T-cell (primary cell): ENCODE data around the gene KCNE4. TPM values are rescaled to one million over a fixed set of nuclear protein-coding genes. Genes with fewer than 3 reads are reported as not detected.

Experiments used
- ATAC-seq, 4 experiments: fragments of 200-7000 bp in 3 of 4; fragments of 150-1000 bp in 1 of 4; cut with Tn5 transposase; replicated peaks in 1 of 4; 1 replicate in 3 of 4; 2 replicates in 1 of 4; pipeline ENCODE4 v1.10.0; 2021; ENCODE audit warnings: moderate library complexity in 3 of 4, mild to moderate bottlenecking in 2 of 4, moderate number of reproducible peaks in 1 of 4
- CTCF ChIA-PET, 2 donors: fragments of 300-600 bp; sonication (Branson Sonifier 250); formaldehyde crosslinking; loops; one replicate each; lab custom pipeline; 2022; ENCODE audit warnings: antibody characterized with exemption in 2 of 2; lab: Charles Lee
- POLR2A ChIA-PET, 2 donors: fragments of 300-600 bp; sonication (Branson Sonifier 250); formaldehyde crosslinking; loops; one replicate each; lab custom pipeline; 2022; ENCODE audit warnings: antibody characterized with exemption in 2 of 2; lab: Charles Lee
- DNase-seq, 35 experiments: peaks; one replicate each; pipeline versions ENCODE4 v3.0.0 to v3.0.0-alpha.2; 2013 to 2023
- H3K27ac ChIP-seq: one replicate; pipeline ENCODE4 v1.5.1; 2013; ENCODE audit warnings: low read length
- H3K27me3 ChIP-seq, 2 experiments: replicated peaks in 1 of 2; 1 replicate in 1 of 2; 2 replicates in 1 of 2; pipeline versions ENCODE4 v1.6.1 to v1.7.0; 2013; ENCODE audit warnings: low read length in 1 of 2, mixed read lengths in 1 of 2; ENCODE audit not compliant: control insufficient read depth in 2 of 2, insufficient read depth in 2 of 2; ENCODE audit errors: extremely low read depth in 1 of 2
- H3K36me3 ChIP-seq, 2 donors: 1 replicate in 1 of 2; 2 replicates in 1 of 2; pipeline versions ENCODE4 v1.6.1 to v1.7.0; 2013; ENCODE audit warnings: low read length in 1 of 2; ENCODE audit not compliant: control insufficient read depth in 2 of 2, insufficient read depth in 1 of 2; ENCODE audit errors: extremely low read depth in 1 of 2
- H3K4me1 ChIP-seq, 2 experiments: 1 replicate in 1 of 2; 2 replicates in 1 of 2; pipeline versions ENCODE4 v1.6.1 to v1.7.0; 2013; ENCODE audit warnings: low read length in 2 of 2, mixed read lengths in 1 of 2; ENCODE audit not compliant: insufficient read depth in 2 of 2, control insufficient read depth in 1 of 2; ENCODE audit errors: extremely low read depth in 1 of 2
- H3K4me3 ChIP-seq, 2 donors: 1 replicate in 1 of 2; 2 replicates in 1 of 2; pipeline versions ENCODE4 v1.5.1 to v1.7.0; 2013; ENCODE audit warnings: mild to moderate bottlenecking in 2 of 2, low read length in 1 of 2, moderate library complexity in 1 of 2; ENCODE audit not compliant: control insufficient read depth in 1 of 2; ENCODE audit errors: extremely low read depth in 1 of 2
- H3K9me3 ChIP-seq: 2 replicates; pipeline ENCODE4 v1.7.0; 2013
- H3K27ac Mint-ChIP-seq, 2 donors: one replicate each; pipeline ENCODE4 v1.8.0; 2020 to 2021; ENCODE audit warnings: mild to moderate bottlenecking in 2 of 2, mixed read lengths in 2 of 2
- H3K27me3 Mint-ChIP-seq, 2 donors: one replicate each; pipeline ENCODE4 v1.8.0; 2021 to 2022; ENCODE audit warnings: mixed read lengths in 2 of 2
- H3K36me3 Mint-ChIP-seq: one replicate; pipeline ENCODE4 v1.8.0; 2021; ENCODE audit warnings: mixed read lengths
- H3K4me1 Mint-ChIP-seq, 3 donors: one replicate each; pipeline ENCODE4 v1.8.0; 2020 to 2022; ENCODE audit warnings: mixed read lengths in 3 of 3, mild to moderate bottlenecking in 1 of 3
- H3K4me3 Mint-ChIP-seq, 3 donors: one replicate each; pipeline ENCODE4 v1.8.0; 2020 to 2022; ENCODE audit warnings: mild to moderate bottlenecking in 3 of 3, mixed read lengths in 3 of 3, moderate library complexity in 3 of 3
- H3K9me3 Mint-ChIP-seq, 3 donors: one replicate each; pipeline ENCODE4 v1.8.0; 2020 to 2022; ENCODE audit warnings: mixed read lengths in 3 of 3
- WGBS: methylation state at CpG from one replicate; pipeline ENCODE4 v1.1.5; 2013; ENCODE audit warnings: missing lambda C conversion rate; ENCODE audit not compliant: insufficient coverage; 5-methylcytosine and 5-hydroxymethylcytosine counted together
- total RNA-seq, 35 experiments: library from RNA in 6 of 35; stranded (reverse) in 6 of 35; fragments of 120-200 nt in 1 of 35; gene quantifications; one replicate each; pipeline versions ENCODE4 v1.2.1 to v1.2.4 and lab custom pipeline; 2013 to 2026

Gene KCNE4
- total RNA-seq, 5 donors from 2014 or later (not counting 1 experiment from before 2014, with no cell fraction given), result not detected

DNA sequence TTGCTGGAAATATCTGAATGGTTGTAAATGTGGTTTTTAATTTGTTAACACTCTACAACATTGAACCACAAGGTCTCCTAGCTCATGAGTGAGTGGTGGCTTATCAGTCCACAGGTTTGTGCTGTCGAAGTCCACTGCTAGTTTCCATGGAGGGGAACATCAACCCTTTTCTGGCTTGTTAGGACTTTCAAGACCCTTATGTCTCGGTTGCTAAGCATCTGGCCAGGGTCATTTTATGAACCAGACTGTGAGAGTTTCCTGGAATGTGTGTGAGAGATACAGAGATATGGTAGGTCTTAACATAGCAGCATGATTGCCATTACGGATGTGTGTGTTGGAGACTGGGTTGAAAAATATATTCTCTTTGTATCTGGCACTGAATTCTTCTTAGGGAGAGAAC is 36.9 kb downstream of the KCNE4 start:
- Mint-ChIP-seq H3K36me3 (no peaks in the 10 kb centered on the region), H3K27me3 (peaks cover 0 to 16% of the 10 kb centered on the region in 2 donors)
- WGBS, result 53% methylated on average over 2 of the region's 3 CpGs

DNA sequence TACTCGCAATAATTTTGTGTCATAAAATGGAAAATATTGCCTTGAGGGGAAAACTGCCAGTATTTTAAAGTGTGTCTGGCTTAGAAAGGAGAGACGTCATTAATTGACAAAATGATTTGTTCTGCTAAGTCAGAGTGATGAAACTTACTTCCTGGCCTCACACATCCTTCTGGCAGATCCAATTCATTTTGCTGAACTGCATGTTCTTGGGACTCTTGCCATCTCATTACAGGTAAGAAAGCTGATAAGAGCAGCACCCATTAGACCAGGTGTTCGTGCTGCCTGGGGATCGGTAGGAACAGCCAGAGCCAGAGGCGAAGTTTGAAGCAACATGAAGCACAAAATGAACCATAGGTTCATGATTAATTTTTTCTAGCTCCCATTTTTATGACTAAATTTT is 38.0 kb downstream of the KCNE4 start:
- 83% methylated on average over 1 of the region's 5 CpGs for WGBS
- ChIA-PET POLR2A (no interaction called here), CTCF (no interaction called here)
- Histone ChIP-seq H3K4me3 (no peak overlapping the region), H3K36me3 (no peaks in the 10 kb centered on the region), H3K9me3 (no peaks in the 10 kb centered on the region), H3K27me3 (peaks cover 0 to 2% of the 10 kb centered on the region in 2 experiments), H3K4me1 (no peaks in the 10 kb centered on the region), H3K27ac (no peak overlapping the region)
- H3K27ac Mint-ChIP-seq, result no peak overlapping the region
- H3K9me3 Mint-ChIP-seq, result no peaks in the 10 kb centered on the region
- DNase-seq (no peak), ATAC-seq (no peak)
- peaks cover 0 to 16% of the 10 kb centered on the region in 2 donors for H3K27me3 Mint-ChIP-seq
- H3K4me3 Mint-ChIP-seq, result no peak overlapping the region
- no peaks in the 10 kb centered on the region for H3K4me1 Mint-ChIP-seq
- no peaks in the 10 kb centered on the region for H3K36me3 Mint-ChIP-seq

More for the DNA sequence above, 36.9 kb downstream of the KCNE4 start:
- Mint-ChIP-seq H3K9me3 (no peaks in the 10 kb centered on the region), H3K27ac (no peak overlapping the region), H3K4me3 (no peak overlapping the region), H3K4me1 (no peaks in the 10 kb centered on the region)
- Histone ChIP-seq H3K4me1 (no peaks in the 10 kb centered on the region), H3K27me3 (peaks cover 0 to 2% of the 10 kb centered on the region in 2 experiments), H3K36me3 (no peaks in the 10 kb centered on the region), H3K9me3 (no peaks in the 10 kb centered on the region), H3K27ac (no peak overlapping the region), H3K4me3 (no peak overlapping the region)
- no peak for DNase-seq
- ATAC-seq, result no peak
- ChIA-PET POLR2A (no interaction called here), CTCF (no interaction called here)

DNA sequence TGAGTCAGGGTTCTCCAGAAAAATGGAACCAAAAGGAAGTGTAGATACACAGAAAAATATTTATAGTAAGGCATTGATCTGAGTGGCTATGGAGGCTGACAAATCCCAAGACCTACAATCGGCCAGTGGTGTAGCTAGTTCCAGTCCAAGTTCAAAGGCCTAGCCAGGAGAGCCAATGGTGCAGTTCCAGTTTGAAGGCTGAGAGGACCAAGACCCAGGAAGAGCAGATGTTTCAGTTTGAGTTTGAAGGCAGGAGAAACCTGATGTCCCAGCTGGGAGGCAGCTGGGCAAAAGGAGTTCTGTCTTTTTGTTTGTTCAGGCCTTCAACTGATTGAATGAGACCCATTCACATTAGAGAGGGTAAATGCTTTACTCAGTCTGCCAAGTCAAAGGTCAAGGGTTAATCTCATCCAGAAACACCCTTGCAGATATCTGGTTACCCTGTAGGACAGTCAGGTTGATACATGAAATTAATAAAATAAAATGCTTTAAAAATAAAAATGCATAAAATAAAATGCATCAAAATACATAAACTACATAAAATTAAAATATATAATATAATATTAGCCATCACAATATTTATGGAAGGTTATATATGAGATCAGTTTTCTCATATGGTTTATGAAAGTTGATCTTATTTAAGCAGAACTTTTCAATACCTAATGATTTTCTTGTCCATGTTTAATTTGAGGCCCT is 38.7 kb downstream of the KCNE4 start:
- no peaks in the 10 kb centered on the region for H3K36me3 ChIP-seq
- no peak for ATAC-seq
- no peak overlapping the region for H3K4me3 Mint-ChIP-seq
- no peak for DNase-seq
- H3K4me1 Mint-ChIP-seq, result no peaks in the 10 kb centered on the region
- no peaks in the 10 kb centered on the region for H3K27me3 ChIP-seq
- no peak overlapping the region for H3K27ac ChIP-seq
- peaks cover 0 to 16% of the 10 kb centered on the region in 2 donors for H3K27me3 Mint-ChIP-seq
- H3K27ac Mint-ChIP-seq, result no peak overlapping the region
- CTCF ChIA-PET, result no interaction called here
- WGBS, result 62% methylated on average over 1 of the region's 1 CpG
- no peaks in the 10 kb centered on the region for H3K4me1 ChIP-seq
- H3K9me3 Mint-ChIP-seq, result no peaks in the 10 kb centered on the region
- H3K4me3 ChIP-seq, result no peak overlapping the region
- POLR2A ChIA-PET, result no interaction called here
- H3K9me3 ChIP-seq, result no peaks in the 10 kb centered on the region
- H3K36me3 Mint-ChIP-seq, result no peaks in the 10 kb centered on the region

DNA sequence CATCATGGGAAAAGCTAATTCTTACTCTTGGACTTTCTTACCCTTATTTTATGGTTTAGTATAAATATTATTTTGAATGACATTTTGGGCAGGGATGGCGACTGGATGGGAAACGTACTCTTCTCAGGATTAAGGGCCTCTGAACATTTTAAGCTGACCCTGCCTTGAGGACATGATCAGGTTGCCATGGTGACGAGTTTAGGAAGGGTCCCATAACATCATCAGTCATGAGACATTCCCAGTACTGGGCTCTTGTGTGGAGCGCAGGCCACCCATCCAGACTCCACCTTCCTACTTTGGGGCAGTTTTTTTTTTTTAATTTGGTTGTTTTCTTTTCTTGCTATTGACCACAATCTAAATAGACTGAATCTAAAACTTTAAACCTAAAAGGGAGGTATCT is 40.7 kb downstream of the KCNE4 start:
- Mint-ChIP-seq H3K4me1 (no peaks in the 10 kb centered on the region), H3K9me3 (no peaks in the 10 kb centered on the region), H3K36me3 (no peaks in the 10 kb centered on the region), H3K27me3 (peaks cover 0 to 4% of the 10 kb centered on the region in 2 donors), H3K27ac (no peak overlapping the region), H3K4me3 (no peak overlapping the region)
- H3K36me3 ChIP-seq, result no peaks in the 10 kb centered on the region
- WGBS, result 80% methylated on average over 1 of the region's 4 CpGs
- no peak overlapping the region for H3K27ac ChIP-seq
- H3K4me3 ChIP-seq, result no peak overlapping the region
- peaks cover 0 to 2% of the 10 kb centered on the region in 2 experiments for H3K27me3 ChIP-seq
- no peaks in the 10 kb centered on the region for H3K4me1 ChIP-seq
- ATAC-seq (no peak), DNase-seq (no peak)
- ChIA-PET CTCF (no interaction called here), POLR2A (no interaction called here)
- no peaks in the 10 kb centered on the region for H3K9me3 ChIP-seq

DNA sequence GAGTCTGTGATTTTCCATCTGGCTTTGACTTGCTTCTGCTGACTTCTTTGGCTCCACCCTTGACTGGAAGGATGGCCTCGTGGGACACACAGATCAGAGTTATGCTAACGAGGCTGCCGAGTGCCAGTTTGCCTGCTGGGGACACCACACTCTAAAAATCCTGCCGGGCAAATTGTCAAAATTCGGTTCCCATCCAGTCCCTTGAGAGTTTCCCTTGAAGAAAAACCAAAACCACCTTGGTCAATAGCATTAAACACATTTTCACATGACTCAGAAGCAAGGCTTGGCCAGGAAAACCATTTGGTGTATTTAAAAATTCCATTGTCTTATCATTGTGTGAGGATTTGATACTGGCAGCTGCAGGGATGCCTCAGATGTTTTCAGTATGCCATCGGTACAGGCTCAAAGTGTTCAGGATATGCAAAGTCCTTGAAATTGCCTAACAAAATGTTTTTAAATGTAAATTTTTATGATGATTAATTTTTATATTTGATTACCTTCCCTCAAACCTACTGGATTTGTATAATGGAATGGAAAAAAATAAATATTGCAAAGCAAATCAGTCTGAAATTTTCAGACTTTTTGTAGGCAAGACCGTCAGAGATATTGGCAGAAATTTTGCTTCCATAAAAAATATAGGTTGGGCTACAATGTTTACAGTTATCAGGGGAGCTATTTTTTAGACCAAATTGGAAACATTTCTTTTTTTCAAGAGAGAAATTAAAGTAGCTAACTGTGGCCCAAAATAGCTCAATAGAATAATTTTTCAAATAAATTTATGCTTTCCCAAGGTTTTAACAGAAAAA is 41.6 kb downstream of the KCNE4 start:
- Mint-ChIP-seq H3K36me3 (no peaks in the 10 kb centered on the region), H3K9me3 (no peaks in the 10 kb centered on the region), H3K4me1 (no peaks in the 10 kb centered on the region), H3K27me3 (peaks cover 0 to 3% of the 10 kb centered on the region in 2 donors), H3K4me3 (no peak overlapping the region), H3K27ac (no peak overlapping the region)
- H3K36me3 ChIP-seq, result no peaks in the 10 kb centered on the region
- H3K27me3 ChIP-seq, result peaks cover 0 to 2% of the 10 kb centered on the region in 2 experiments
- ChIA-PET POLR2A (no interaction called here), CTCF (interaction anchor here in 1 of 2 donors (0.5 kb wide), 1 partner anchor 17 kb away, joined by 4 read pairs; no protein-coding TSS in a partner anchor)
- H3K9me3 ChIP-seq, result no peaks in the 10 kb centered on the region
- no peaks in the 10 kb centered on the region for H3K4me1 ChIP-seq
- no peak for DNase-seq
- no peak for ATAC-seq
- H3K4me3 ChIP-seq, result no peak overlapping the region
- H3K27ac ChIP-seq, result no peak overlapping the region
- WGBS, result 62% methylated on average over 4 of the region's 7 CpGs

DNA sequence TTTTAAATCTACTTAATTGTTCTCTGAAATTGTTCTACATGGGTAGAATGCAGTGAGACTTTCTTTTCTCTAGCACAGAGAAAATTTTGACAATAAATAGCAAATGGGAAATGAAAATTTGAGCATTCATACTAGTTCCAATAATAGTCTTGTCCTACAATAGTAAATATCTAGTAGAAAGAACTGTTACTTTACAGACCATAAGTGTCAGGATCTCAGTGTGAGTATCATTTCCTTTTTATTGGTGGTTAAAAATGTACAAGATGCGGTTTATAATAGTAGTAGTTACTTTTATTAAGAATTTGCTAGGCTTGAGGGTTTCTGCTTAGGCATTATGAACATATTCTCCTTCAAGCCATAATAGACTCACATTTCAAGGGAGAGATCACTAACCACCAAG is 43.2 kb downstream of the KCNE4 start:
- CTCF ChIA-PET, result no interaction called here
- H3K4me1 Mint-ChIP-seq, result no peaks in the 10 kb centered on the region
- Histone ChIP-seq H3K4me3 (no peak overlapping the region), H3K27me3 (peaks cover 0 to 2% of the 10 kb centered on the region in 2 experiments), H3K9me3 (no peaks in the 10 kb centered on the region), H3K27ac (no peak overlapping the region), H3K36me3 (no peaks in the 10 kb centered on the region), H3K4me1 (no peaks in the 10 kb centered on the region)
- H3K27ac Mint-ChIP-seq, result no peak overlapping the region
- no CpG with 5 or more reads among the region's 1 CpG for WGBS
- DNase-seq (no peak), ATAC-seq (no peak)
- H3K27me3 Mint-ChIP-seq, result peaks cover 0 to 3% of the 10 kb centered on the region in 2 donors
- no peaks in the 10 kb centered on the region for H3K9me3 Mint-ChIP-seq
- no peaks in the 10 kb centered on the region for H3K36me3 Mint-ChIP-seq
- POLR2A ChIA-PET, result no interaction called here
- no peak overlapping the region for H3K4me3 Mint-ChIP-seq
